Osteoblast (primary cell): ENCODE results near the gene MST1. TPM values are rescaled to one million over a fixed set of nuclear protein-coding genes. Genes with fewer than 3 reads are reported as not detected.

Experiments
- DNase-seq: peaks from one replicate; pipeline ENCODE4 v3.0.0; 2011; ENCODE audit warnings: low spot score, mixed read lengths; ENCODE audit not compliant: insufficient read length; ENCODE audit errors: missing footprints
- H2AFZ ChIP-seq: 2 replicates; pipeline ENCODE4 v1.6.0; 2011; ENCODE audit warnings: mild to moderate bottlenecking, low read length
- H3K27ac ChIP-seq: 2 replicates; pipeline ENCODE4 v1.5.1; 2011; ENCODE audit warnings: mild to moderate bottlenecking, low read depth, low read length, moderate library complexity
- H3K27me3 ChIP-seq: 2 replicates; pipeline ENCODE4 v1.6.0; 2012; ENCODE audit warnings: mild to moderate bottlenecking, control low read depth, inconsistent platforms, low read length, moderate library complexity; ENCODE audit not compliant: insufficient read depth
- H3K36me3 ChIP-seq: 2 replicates; pipeline ENCODE4 v1.5.1; 2011; ENCODE audit warnings: mild to moderate bottlenecking, low read length, control low read depth, moderate library complexity; ENCODE audit not compliant: insufficient read depth
- H3K4me1 ChIP-seq: 2 replicates; pipeline ENCODE4 v1.5.1; 2011; ENCODE audit warnings: mild to moderate bottlenecking, low read length, control low read depth, moderate library complexity; ENCODE audit not compliant: insufficient read depth
- H3K4me2 ChIP-seq: 2 replicates; pipeline ENCODE4 v1.6.0; 2011; ENCODE audit warnings: mild to moderate bottlenecking, low read length; ENCODE audit not compliant: insufficient read depth
- H3K4me3 ChIP-seq: fragments of 200-600 bp; sonication (generic); 3 replicates; pipeline ENCODE4 v1.5.1; 2012; ENCODE audit warnings: mild to moderate bottlenecking, low read length, inconsistent platforms; ENCODE audit not compliant: insufficient read depth
- H3K79me2 ChIP-seq: 2 replicates; pipeline ENCODE4 v1.6.0; 2012; ENCODE audit warnings: mild to moderate bottlenecking, low read length, control low read depth, inconsistent platforms; ENCODE audit not compliant: insufficient read depth
- H3K9me3 ChIP-seq: 2 replicates; pipeline ENCODE4 v1.5.1; 2011; ENCODE audit warnings: low read depth, low read length, control low read depth
- H4K20me1 ChIP-seq: 2 replicates; pipeline ENCODE4 v1.6.0; 2012; ENCODE audit warnings: mild to moderate bottlenecking, low read length, control low read depth; ENCODE audit not compliant: insufficient read depth
- total RNA-seq: library from RNA; depleted of rRNA; stranded (reverse); fragments of >200 nt; gene quantifications from 2 replicates; pipeline ENCODE4 v1.2.3, GENCODE V29; 2012
- TF ChIP-seq, protein P1 (sequence below): IDR thresholded peaks from 2 replicates; pipeline ENCODE4 v1.5.1; 2011; ENCODE audit warnings: mild to moderate bottlenecking, low read depth, low read length, moderate library complexity; ENCODE audit errors: extremely low read depth

MST1 gene
- total RNA-seq, 1 donor: 6.9 TPM

- Histone ChIP-seq H3K4me2 (peak overlapping the region; percentile 97), H3K27me3 (no peaks in the 10 kb centered on the region), H3K36me3 (peaks cover 20% of the 10 kb centered on the region), H3K4me3 (no peak overlapping the region), H3K27ac (no peak overlapping the region), H3K4me1 (peaks cover 14% of the 10 kb centered on the region), H2AFZ (no peak overlapping the region), H4K20me1 (peaks cover 22% of the 10 kb centered on the region), H3K79me2 (peaks cover 14% of the 10 kb centered on the region), H3K9me3 (no peaks in the 10 kb centered on the region)
- TF ChIP-seq, protein P1, sequence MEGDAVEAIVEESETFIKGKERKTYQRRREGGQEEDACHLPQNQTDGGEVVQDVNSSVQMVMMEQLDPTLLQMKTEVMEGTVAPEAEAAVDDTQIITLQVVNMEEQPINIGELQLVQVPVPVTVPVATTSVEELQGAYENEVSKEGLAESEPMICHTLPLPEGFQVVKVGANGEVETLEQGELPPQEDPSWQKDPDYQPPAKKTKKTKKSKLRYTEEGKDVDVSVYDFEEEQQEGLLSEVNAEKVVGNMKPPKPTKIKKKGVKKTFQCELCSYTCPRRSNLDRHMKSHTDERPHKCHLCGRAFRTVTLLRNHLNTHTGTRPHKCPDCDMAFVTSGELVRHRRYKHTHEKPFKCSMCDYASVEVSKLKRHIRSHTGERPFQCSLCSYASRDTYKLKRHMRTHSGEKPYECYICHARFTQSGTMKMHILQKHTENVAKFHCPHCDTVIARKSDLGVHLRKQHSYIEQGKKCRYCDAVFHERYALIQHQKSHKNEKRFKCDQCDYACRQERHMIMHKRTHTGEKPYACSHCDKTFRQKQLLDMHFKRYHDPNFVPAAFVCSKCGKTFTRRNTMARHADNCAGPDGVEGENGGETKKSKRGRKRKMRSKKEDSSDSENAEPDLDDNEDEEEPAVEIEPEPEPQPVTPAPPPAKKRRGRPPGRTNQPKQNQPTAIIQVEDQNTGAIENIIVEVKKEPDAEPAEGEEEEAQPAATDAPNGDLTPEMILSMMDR: no peak
- peak; percentile 80 for DNase-seq
Observed at GRCh38 chr3:49717959-49718857, 28.9 kb upstream of the MST1 start.

GRCh38 chr3:49717211-49717958 lies 28.1 kb upstream of the MST1 start:
- H3K36me3 ChIP-seq: peaks cover 17% of the 10 kb centered on the region
- DNase-seq: peak; percentile 43
- H2AFZ ChIP-seq: no peak overlapping the region
- H3K4me3 ChIP-seq: no peak overlapping the region
- H3K4me1 ChIP-seq: peaks cover 6% of the 10 kb centered on the region
- H3K9me3 ChIP-seq: no peaks in the 10 kb centered on the region
- H3K27me3 ChIP-seq: no peaks in the 10 kb centered on the region
- no peak overlapping the region for H3K4me2 ChIP-seq
- H4K20me1 ChIP-seq: peaks cover 14% of the 10 kb centered on the region
- TF ChIP-seq, protein P1: no peak
- peaks cover 6% of the 10 kb centered on the region for H3K79me2 ChIP-seq
- no peak overlapping the region for H3K27ac ChIP-seq

GRCh38 chr3:49716691-49717210 lies 27.5 kb upstream of the MST1 start:
- Histone ChIP-seq H3K36me3 (peaks cover 10% of the 10 kb centered on the region), H3K27me3 (no peaks in the 10 kb centered on the region), H3K9me3 (no peaks in the 10 kb centered on the region), H2AFZ (no peak overlapping the region), H3K4me3 (no peak overlapping the region), H3K27ac (no peak overlapping the region), H3K4me1 (peaks cover 6% of the 10 kb centered on the region), H3K4me2 (no peak overlapping the region), H4K20me1 (peaks cover 12% of the 10 kb centered on the region), H3K79me2 (no peaks in the 10 kb centered on the region)
- DNase-seq: peak; percentile 48
- TF ChIP-seq, protein P1: no peak
